Colonic mucosa (tissue), 4 donors: Measurements from ENCODE around the gene TSPAN15. TPM values are rescaled to one million over a fixed set of nuclear protein-coding genes. Genes with fewer than 3 reads are reported as not detected.
"Not testable (repeated sequence)": the region's sequence is repeated elsewhere in the genome, so short reads cannot be mapped to it uniquely, and the experiment has no call there.

Source experiments
- DNase-seq: peaks from one replicate; pipeline ENCODE4 v3.0.0-alpha.2; 2020
- H3K27ac ChIP-seq: fragments of 200-600 bp; one replicate; pipeline ENCODE4 v1.8.0; 2021
- H3K27me3 ChIP-seq: fragments of 200-600 bp; one replicate; pipeline ENCODE4 v1.8.0; 2021
- H3K36me3 ChIP-seq: fragments of 200-600 bp; one replicate; pipeline ENCODE4 v1.8.0; 2021
- H3K4me1 ChIP-seq: fragments of 200-600 bp; one replicate; pipeline ENCODE4 v1.8.0; 2021; ENCODE audit warnings: mild to moderate bottlenecking
- H3K4me3 ChIP-seq: fragments of 200-600 bp; one replicate; pipeline ENCODE4 v1.8.0; 2021
- H3K9ac ChIP-seq, 2 donors: one replicate each; pipeline ENCODE4 v1.7.0; 2013; ENCODE audit warnings: control low read depth in 2 of 2, low read depth in 2 of 2, low read length in 2 of 2
- H3K9me3 ChIP-seq: fragments of 200-600 bp; one replicate; pipeline ENCODE4 v1.8.0; 2021
- intact Hi-C: fragments of 100-400 bp; cut with DNase I; formaldehyde crosslinking; loops from one replicate; pipeline ENCODE4 v1.14.1; 2022
- total RNA-seq, 2 donors: library from RNA; stranded (reverse); fragmentation: NEBNext Ultra II Directional in 1 of 2; extraction: Animal tissue kit (Norgen Biotek cat#: 25700) in 1 of 2; gene quantifications; one replicate each; pipeline ENCODE4 v1.2.1, GENCODE V29; 2021
- TF ChIP-seq, protein P1 (sequence below): fragments of 200-600 bp; IDR thresholded peaks from one replicate; pipeline ENCODE4 v1.8.0; 2022; ENCODE audit warnings: antibody characterized with exemption, mild to moderate bottlenecking
- donor health status: healthy.
- donor health status: DM: no; HTN: no; CAD: no.
- donor health status: DM: no; HTN: no; CAD: no.

TSPAN15 gene
- total RNA-seq, 2 donors from 2014 or later, result 129 TPM

DNA sequence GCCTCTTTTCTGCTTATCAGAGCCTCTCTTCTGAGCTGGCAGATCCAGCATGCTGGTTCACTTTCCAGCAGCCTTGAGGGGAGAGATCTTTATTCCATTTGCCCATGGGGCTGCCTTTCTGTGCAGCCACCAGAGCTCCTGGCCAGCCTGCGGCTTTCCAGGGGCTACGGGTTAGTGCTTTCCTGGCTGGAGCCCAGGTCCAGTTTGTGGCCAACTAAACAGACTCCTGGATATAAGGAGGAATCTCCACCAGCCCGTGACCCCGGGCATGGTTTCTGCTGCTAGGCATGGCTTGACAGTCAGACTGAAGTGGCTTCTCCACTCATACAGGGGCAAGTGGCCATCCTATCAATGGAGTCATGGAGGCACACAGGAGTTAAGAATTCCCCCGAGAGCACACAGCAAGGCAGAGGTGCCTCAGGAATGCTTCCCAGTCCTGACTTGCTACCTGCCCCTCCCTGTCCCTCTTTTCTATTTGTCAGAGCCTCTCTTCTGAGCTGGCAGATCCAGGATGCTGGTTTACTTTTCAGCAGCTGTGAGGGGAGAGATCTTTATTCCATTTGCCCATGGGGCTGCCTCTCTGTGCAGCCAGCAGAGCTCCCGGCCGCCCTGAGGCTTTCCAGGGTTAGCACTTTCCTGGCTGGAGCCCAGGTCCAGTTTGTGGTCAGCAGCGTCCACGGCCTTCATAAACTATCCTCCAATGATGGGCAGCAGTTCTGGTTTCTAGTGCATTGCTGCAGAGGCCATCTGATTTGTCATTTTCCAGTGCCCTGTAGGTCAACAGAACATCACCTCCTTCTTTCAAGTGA is 35.9 kb downstream of the TSPAN15 start:
- TF ChIP-seq, protein P1, sequence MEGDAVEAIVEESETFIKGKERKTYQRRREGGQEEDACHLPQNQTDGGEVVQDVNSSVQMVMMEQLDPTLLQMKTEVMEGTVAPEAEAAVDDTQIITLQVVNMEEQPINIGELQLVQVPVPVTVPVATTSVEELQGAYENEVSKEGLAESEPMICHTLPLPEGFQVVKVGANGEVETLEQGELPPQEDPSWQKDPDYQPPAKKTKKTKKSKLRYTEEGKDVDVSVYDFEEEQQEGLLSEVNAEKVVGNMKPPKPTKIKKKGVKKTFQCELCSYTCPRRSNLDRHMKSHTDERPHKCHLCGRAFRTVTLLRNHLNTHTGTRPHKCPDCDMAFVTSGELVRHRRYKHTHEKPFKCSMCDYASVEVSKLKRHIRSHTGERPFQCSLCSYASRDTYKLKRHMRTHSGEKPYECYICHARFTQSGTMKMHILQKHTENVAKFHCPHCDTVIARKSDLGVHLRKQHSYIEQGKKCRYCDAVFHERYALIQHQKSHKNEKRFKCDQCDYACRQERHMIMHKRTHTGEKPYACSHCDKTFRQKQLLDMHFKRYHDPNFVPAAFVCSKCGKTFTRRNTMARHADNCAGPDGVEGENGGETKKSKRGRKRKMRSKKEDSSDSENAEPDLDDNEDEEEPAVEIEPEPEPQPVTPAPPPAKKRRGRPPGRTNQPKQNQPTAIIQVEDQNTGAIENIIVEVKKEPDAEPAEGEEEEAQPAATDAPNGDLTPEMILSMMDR, result no peak
- no peak overlapping the region for H3K27ac ChIP-seq
- intact Hi-C loops, result no loop called here

DNA sequence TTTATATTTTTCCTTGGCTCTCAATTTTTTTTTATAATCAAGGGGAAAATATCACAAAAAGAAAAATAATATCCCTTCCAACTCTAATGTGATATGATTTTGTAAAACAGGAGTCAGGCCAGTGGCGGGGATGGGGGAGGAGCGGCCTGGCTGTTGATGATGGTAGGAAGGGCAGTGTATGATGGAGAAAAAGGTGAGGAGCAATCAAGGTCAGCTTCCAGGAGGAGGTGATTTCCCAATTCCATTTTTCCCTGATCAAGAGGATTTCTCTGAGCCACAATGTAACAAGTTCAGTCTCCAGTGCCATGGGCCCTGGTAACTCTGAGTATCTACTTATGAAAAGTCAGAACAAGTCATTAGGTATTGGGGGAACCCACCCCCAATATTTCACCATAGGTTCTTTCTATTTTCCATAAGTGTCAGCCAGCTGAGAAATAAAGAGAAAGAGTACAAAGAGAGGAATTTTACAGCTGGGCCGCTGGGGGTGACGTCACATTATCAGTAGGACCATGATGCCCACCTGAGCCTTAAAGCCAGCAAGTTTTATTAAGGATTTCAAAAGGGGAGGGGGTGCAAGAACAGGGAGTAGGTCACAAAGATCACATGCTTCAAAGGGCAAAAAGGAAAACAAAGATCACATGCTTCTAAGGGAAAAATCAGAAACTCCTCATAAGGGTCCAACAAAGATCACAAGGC is 37.0 kb downstream of the TSPAN15 start:
- H3K9me3 ChIP-seq, DNase-seq, H3K27ac ChIP-seq, H3K9ac ChIP-seq, intact Hi-C loops, H3K27me3 ChIP-seq, H3K4me1 ChIP-seq, H3K36me3 ChIP-seq, H3K4me3 ChIP-seq: not testable (repeated sequence)

More for the DNA sequence above, 35.9 kb downstream of the TSPAN15 start:
- Histone ChIP-seq H3K4me1 (no peaks in the 10 kb centered on the region), H3K27me3 (no peaks in the 10 kb centered on the region), H3K9me3 (no peaks in the 10 kb centered on the region), H3K36me3 (no peaks in the 10 kb centered on the region), H3K4me3 (no peak overlapping the region), H3K9ac (no peak overlapping the region)
- DNase-seq, result no peak

DNA sequence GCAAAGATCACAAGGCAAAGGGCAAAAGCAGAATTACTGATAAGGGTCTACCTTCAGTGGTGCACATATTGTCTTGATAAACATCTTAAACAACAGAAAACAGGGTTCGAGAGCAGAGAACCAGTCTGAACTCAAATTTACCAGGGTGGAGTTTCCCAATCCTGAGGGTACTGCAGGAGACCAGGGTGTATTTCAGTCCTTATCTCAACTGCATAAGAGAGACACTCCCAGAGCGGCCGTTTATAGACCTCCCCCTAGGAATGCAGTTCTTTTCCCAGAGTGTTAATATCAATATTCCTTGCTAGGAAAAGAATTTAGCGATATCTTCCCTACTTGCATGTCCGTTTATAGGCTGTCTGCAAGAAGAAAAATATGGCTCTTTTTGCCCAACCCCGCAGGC is 37.6 kb downstream of the TSPAN15 start:
- H3K36me3 ChIP-seq, intact Hi-C loops, H3K9ac ChIP-seq, H3K27ac ChIP-seq, H3K27me3 ChIP-seq, H3K4me1 ChIP-seq, H3K9me3 ChIP-seq, DNase-seq, H3K4me3 ChIP-seq: not testable (repeated sequence)

- Histone ChIP-seq H3K36me3 (no peaks in the 10 kb centered on the region), H3K27ac (no peak overlapping the region), H3K27me3 (no peaks in the 10 kb centered on the region), H3K4me1 (no peaks in the 10 kb centered on the region), H3K4me3 (no peak overlapping the region), H3K9ac (no peak overlapping the region), H3K9me3 (no peaks in the 10 kb centered on the region)
- DNase-seq, result no peak
- intact Hi-C loops, result no loop called here
- TF ChIP-seq, protein P1, result no peak
Observed at GRCh38 chr10:69489506-69490090, 38.3 kb downstream of the TSPAN15 start.

GRCh38 chr10:69490876-69491275 is 39.6 kb downstream of the TSPAN15 start:
- no peak for DNase-seq
- TF ChIP-seq, protein P1, result no peak
- no peak overlapping the region for H3K27ac ChIP-seq
- H3K9me3 ChIP-seq, result no peaks in the 10 kb centered on the region
- no peaks in the 10 kb centered on the region for H3K4me1 ChIP-seq
- intact Hi-C loops, result no loop called here
- no peaks in the 10 kb centered on the region for H3K27me3 ChIP-seq
- H3K9ac ChIP-seq, result no peak overlapping the region
- no peaks in the 10 kb centered on the region for H3K36me3 ChIP-seq
- no peak overlapping the region for H3K4me3 ChIP-seq

DNA sequence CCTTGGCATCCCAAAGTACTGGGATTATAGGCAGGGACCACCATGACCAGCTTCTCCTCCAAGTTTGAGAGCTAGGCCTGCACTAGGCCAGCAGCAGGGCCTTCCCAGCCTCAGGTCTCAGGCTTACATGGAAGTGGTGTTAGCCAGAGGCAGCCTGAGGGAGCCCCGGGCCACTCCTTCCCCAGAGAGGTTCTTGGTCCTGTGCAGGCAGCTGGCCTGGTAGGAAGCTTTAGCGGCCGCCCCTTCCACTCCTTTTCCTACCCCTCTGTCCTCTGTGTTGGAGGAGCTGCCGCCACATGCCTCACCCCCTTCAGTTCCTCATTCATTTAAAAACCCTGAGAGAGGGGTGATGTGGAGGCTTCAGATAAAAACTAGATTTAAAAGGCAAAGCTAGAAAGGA is 40.3 kb downstream of the TSPAN15 start:
- Histone ChIP-seq H3K9ac (no peak overlapping the region), H3K4me1 (no peaks in the 10 kb centered on the region), H3K4me3 (no peak overlapping the region), H3K9me3 (no peaks in the 10 kb centered on the region), H3K36me3 (no peaks in the 10 kb centered on the region), H3K27ac (no peak overlapping the region), H3K27me3 (no peaks in the 10 kb centered on the region)
- intact Hi-C loops, result no loop called here
- no peak for DNase-seq
- TF ChIP-seq, protein P1, result no peak
